ENCODE results near the gene CCNDBP1.
"Not testable (repeated sequence)": the region's sequence is repeated elsewhere in the genome, so short reads cannot be mapped to it uniquely, and the experiment has no call there.

GRCh38 chr15:43175656-43176309 lies 9.4 kb upstream of the CCNDBP1 start:
- not testable (repeated sequence) for TF ChIP-seq CTCF (conservative IDR thresholded peaks at IDR 0.05 in 1 of 2, IDR thresholded peaks at IDR 0.05 in 1 of 2; ENCODE audit: extremely low read depth in 1 of 2, insufficient read depth in 1 of 2, low read depth in 1 of 2, low read length in 2 of 2); EZH2 (IDR thresholded peaks at IDR 0.05; ENCODE audit: borderline replicate concordance, low read length)

Measured in mammary epithelial cell (primary cell).